Motor neuron (in vitro differentiated cells): ENCODE measurements around the gene DDAH1. TPM values are rescaled to one million over a fixed set of nuclear protein-coding genes. Genes with fewer than 3 reads are reported as not detected.

ENCODE experiments used
- ATAC-seq, 8 experiments: fragments of 200-7000 bp; cut with Tn5 transposase; replicated peaks in 6 of 8; 2 replicates each; pipeline ENCODE4 v1.8.0; 2021; ENCODE audit warnings: mild to moderate bottlenecking in 8 of 8, moderate library complexity in 8 of 8
- H3K27ac ChIP-seq, 2 donors: fragments of 250-450 bp; sonication (Bioruptor Pico); 2 replicates each; pipeline ENCODE4 v1.9.0; 2021; ENCODE audit warnings: antibody characterized with exemption in 2 of 2, mild to moderate bottlenecking in 2 of 2, moderate library complexity in 1 of 2
- H3K4me1 ChIP-seq, 2 donors: fragments of 250-450 bp; sonication (Bioruptor Pico); replicated peaks in 1 of 2; 2 replicates each; pipeline ENCODE4 v1.6.1; 2021; ENCODE audit warnings: antibody characterized with exemption in 2 of 2, mild to moderate bottlenecking in 2 of 2, moderate library complexity in 1 of 2
- H3K4me3 ChIP-seq, 5 donors: fragments of 250-450 bp; sonication (Bioruptor Pico); 2 replicates each; pipeline ENCODE4 v1.9.0; 2021; ENCODE audit warnings: antibody characterized with exemption in 5 of 5, mild to moderate bottlenecking in 5 of 5, moderate library complexity in 4 of 5
- WGBS, 10 experiments: fragments of 450-650 bp; shearing (Covaris generic); methylation state at CpG; one replicate each; pipeline ENCODE4 v1.0.0; 2022; 5-methylcytosine and 5-hydroxymethylcytosine counted together
- in situ Hi-C, 9 experiments: fragments of 400-800 bp; cut with MboI; loops; one replicate each; pipeline ENCODE4 v1.15.0; 2021; ENCODE audit warnings: low sequenced_read_pairs in 9 of 9, low pct_unique_long_range_greater_than_20kb in 2 of 9; ENCODE audit not compliant: unreplicated experiment in 9 of 9
- total RNA-seq, 8 experiments: library from RNA; unstranded; fragments of 300-600 nt; gene quantifications; 2 replicates each; pipeline versions ENCODE4 v1.2.3 to v1.2.4, GENCODE V29; 2022

DDAH1 gene
- total RNA-seq, 8 experiments from 2014 or later: 4.4 to 75.0 (median 20.0) TPM

DNA sequence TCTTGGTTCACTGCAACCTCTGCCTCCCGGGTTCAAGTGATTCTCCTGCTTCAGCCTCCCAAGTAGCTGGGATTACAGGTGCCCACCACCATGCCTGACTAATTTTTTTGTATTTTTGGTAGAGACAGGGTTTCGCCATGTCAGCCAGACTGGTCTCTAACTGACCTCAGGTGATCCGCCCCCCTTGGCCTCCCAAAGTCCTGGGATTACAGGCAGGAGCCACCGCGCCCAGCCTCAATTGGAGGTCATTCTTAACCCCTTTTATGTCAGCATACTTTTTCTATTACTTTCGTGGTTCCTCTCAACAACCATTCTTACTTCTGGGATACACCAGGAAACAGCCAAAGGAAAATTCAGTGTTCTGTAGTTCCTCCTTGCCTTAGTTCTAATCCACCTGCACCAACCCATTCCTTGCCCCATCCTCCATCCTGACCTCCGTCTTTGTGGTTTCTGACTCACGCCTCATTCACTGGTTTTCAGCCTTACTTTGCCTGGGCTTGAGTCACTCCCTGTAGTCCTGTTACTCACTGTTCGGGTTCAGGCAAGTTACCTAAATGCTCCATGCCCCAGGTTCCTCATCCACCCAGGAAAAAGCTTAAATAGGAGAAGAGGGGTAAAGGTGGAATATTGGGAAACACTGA lies 175.6 kb downstream of the DDAH1 start:
- 0 to 96% (median 79%) methylated on average over 2 to 9 of the region's 9 CpGs; no CpG with 5 or more reads in 1 of the 10 experiments for WGBS, 10 experiments
- in situ Hi-C loops: no loop called here
- Histone ChIP-seq H3K4me1 (no peaks in the 10 kb centered on the region), H3K27ac (no peak overlapping the region), H3K4me3 (no peak overlapping the region)
- ATAC-seq: peak in 2 of 8 experiments; percentile 98 to 99

DNA sequence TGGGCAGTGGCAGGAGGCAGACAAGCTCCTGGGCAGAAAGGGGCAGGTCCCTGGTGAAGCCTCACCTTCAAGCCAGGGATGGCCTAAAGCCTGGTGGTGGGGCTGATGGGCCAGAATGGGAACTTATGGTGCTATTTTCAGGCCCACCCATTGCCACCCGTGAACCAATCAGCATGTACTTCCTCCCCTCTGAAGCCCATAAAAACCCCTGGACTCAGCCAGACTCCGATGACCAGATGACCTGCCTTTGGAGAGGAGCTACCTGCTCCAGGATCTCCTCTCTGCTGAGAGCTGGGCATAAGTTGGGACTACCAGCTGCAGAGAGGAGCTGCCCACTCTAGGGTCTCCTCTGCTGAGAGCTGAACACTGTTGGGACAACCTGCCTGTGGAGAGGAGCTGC lies 180.8 kb downstream of the DDAH1 start:
- Histone ChIP-seq H3K27ac (no peak overlapping the region), H3K4me1 (no peaks in the 10 kb centered on the region), H3K4me3 (no peak overlapping the region)
- 66 to 100% (median 75%) methylated on average over 1 to 2 of the region's 2 CpGs; no CpG with 5 or more reads in 7 of the 10 experiments for WGBS, 10 experiments
- ATAC-seq: no peak
- in situ Hi-C loops: no loop called here

DNA sequence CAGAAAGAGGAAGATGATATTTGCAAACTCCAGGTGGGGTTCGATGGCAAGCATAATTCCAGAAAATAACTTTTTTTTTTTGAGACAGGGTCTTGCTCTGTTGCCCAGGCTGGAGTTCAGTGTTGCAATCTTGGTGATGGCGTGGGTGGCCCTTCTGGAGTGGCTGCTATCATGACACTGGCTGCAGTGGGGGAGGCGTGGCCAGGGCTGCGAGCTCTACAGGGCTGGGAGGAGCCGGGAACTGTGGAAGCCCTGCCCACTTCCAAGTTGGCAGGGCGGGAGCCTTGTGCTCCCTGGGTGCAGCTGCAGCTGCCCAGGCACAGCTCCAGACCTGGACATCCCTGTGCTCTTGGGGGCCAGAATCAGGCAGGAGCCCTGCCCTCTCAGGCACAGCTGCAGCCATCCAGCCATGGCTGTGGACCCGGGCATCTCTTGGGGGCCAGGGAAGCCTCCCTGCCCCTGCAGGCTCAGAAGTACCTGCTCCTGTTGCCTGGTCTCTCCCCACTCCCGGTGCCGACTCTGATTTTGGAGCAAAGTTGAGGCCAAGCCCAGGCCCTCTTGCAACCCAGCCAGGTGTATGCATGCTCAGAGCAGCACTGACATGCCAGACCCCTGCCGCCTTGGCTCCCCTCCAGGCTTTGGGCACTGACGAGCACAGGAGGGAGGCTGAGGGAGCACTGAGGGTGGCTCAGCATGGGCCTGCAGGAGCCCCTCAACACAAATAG lies 181.3 kb downstream of the DDAH1 start:
- ATAC-seq: peak; percentile 3 to 78 (median 41)
- Histone ChIP-seq H3K27ac (no peak overlapping the region), H3K4me3 (no peak overlapping the region), H3K4me1 (no peaks in the 10 kb centered on the region)
- 59 to 100% (median 80%) methylated on average over 1 to 8 of the region's 11 CpGs; no CpG with 5 or more reads in 3 of the 10 experiments for WGBS, 10 experiments
- in situ Hi-C loops: no loop called here

DNA sequence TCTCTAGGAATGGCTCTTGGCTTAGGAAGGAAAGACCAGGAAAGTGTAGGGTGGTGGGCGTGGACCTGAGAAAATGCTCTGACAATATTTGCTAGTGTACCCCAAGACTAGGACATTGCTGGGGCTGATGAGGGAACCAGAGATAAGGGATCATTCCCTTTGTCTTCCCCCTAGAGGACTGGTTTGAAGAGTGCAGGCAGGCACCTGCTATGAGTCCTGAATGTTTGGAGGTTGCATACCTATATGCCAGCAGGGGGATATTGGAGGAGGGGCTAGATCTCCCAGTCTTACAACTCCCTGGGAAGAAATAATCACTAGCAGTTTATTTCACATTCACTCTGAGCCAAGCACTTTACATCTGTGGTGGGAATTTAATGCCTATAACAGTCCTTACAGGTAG lies 182.5 kb downstream of the DDAH1 start:
- in situ Hi-C loops: no loop called here
- no peaks in the 10 kb centered on the region for H3K4me1 ChIP-seq
- H3K4me3 ChIP-seq: no peak overlapping the region
- no peak for ATAC-seq
- no peak overlapping the region for H3K27ac ChIP-seq
- WGBS, 10 experiments: 50 to 83% (median 63%) methylated on average over 1 of the region's 1 CpG; no CpG with 5 or more reads in 4 of the 10 experiments

DNA sequence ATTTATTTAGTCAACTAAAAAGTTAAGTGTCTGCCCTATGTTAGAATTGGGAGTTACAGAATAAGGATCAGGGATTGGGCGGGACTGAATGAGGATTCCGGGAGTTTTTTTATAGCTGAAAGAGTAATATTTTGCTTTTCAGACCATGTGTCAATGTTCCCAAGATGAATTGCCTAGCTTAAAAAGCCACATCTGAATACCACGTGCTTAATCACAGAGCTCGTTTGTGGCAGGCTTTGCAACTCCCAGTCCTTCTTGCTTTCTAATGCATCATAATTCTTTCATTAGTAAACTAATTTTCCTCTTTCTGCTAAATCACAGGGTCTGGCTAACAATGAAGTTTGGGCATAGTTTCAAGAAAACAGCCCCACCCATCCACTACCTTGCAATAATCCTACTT lies 184.3 kb downstream of the DDAH1 start:
- Histone ChIP-seq H3K4me1 (peaks cover 3 to 5% of the 10 kb centered on the region in 2 donors), H3K27ac (no peak overlapping the region), H3K4me3 (no peak overlapping the region)
- peak in 1 of 8 experiments; percentile 1 for ATAC-seq
- in situ Hi-C loops: no loop called here
- WGBS, 10 experiments: 10 to 100% (median 79%) methylated on average over 1 to 4 of the region's 4 CpGs; no CpG with 5 or more reads in 1 of the 10 experiments

DNA sequence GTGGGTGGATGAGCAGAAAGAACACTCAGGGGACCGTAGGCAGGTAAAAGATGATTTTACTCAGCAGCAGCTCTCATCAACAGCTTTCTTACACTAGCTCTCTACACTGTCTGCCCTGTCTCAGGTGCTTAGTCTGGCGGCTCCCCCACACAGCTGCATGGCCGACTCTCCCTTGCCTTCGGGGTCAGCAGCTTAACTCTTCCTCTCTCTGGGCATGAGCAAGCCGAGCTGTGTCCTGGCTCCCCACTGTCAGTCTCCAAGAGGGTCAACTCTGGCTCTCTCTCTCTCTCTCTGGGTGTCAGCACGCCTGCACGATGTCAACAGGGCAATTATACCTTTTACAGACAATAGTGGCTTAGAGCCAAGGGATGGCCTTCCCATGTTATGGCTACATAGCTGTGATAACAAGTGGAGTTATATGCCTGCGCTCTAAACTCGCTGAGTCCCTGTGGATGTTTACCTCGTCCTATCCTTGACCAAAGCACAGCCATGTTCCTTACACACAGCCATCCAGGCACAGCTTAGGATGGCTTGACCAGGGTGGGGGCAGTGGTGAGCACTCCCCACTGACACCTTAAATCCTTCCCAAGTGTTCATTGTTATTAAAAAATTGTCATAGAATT lies 185.4 kb downstream of the DDAH1 start:
- H3K4me1 ChIP-seq: peaks cover 12 to 14% of the 10 kb centered on the region in 2 donors
- H3K27ac ChIP-seq: peak overlapping the region in 1 of 2 donors; percentile 78
- ATAC-seq: no peak
- in situ Hi-C loops: no loop called here
- H3K4me3 ChIP-seq: no peak overlapping the region
- WGBS, 10 experiments: 72 to 100% (median 89%) methylated on average over 1 to 5 of the region's 10 CpGs; no CpG with 5 or more reads in 2 of the 10 experiments

DNA sequence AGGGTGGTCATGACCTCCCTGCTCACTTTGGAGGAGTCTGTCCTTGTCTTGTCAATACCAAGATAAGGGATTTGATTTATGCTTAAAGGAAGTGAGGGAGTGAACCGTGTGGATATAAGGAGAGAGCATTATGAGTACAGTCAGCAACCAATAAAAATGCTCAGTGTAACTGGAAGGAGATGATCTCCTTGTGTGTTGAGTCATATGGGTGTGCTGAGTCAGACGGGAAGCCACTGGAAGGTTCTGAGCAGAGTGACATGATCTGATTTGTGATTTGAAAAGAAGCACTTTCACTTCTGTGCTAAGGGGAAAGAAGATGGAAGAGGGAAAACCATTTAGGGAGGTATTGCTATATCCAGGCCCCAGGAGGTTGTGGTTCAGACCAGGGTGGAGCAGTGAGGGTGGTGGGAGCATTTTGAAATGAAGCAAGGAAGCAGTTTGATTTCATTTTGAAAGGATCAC lies 186.1 kb downstream of the DDAH1 start:
- in situ Hi-C loops: no loop called here
- WGBS, 10 experiments: 0 to 76% (median 46%) methylated on average over 1 to 2 of the region's 2 CpGs; no CpG with 5 or more reads in 2 of the 10 experiments
- Histone ChIP-seq H3K4me3 (peak overlapping the region in 1 of 5 donors; percentile 5), H3K27ac (peak overlapping the region in 1 of 2 donors; percentile 78), H3K4me1 (peaks cover 14 to 18% of the 10 kb centered on the region in 2 donors)
- ATAC-seq: peak in 7 of 8 experiments; percentile 16 to 48 (median 26)

DNA sequence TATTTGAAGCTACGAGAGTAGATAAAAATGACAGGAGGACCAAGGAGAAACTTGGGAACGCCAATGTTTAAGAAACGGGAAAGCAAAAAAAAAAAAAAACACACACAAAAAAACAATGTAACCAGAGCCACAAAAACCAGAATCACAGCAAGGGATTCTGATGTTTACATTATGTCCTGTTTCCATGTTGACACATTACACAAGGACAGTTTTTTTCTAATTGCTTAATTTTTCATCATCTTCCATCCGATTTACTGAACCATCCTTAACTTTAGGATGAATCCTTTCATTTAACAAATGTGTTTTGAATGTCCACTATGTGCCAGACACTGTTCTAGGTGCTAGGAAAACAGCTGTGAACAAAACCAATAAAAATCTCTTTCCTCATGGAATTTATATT lies 187.2 kb downstream of the DDAH1 start:
- ATAC-seq: no peak
- Histone ChIP-seq H3K4me1 (peaks cover 14 to 18% of the 10 kb centered on the region in 2 donors), H3K4me3 (no peak overlapping the region), H3K27ac (no peak overlapping the region)
- WGBS, 10 experiments: 65 to 100% (median 91%) methylated on average over 3 to 4 of the region's 4 CpGs
- in situ Hi-C loops: no loop called here

DNA sequence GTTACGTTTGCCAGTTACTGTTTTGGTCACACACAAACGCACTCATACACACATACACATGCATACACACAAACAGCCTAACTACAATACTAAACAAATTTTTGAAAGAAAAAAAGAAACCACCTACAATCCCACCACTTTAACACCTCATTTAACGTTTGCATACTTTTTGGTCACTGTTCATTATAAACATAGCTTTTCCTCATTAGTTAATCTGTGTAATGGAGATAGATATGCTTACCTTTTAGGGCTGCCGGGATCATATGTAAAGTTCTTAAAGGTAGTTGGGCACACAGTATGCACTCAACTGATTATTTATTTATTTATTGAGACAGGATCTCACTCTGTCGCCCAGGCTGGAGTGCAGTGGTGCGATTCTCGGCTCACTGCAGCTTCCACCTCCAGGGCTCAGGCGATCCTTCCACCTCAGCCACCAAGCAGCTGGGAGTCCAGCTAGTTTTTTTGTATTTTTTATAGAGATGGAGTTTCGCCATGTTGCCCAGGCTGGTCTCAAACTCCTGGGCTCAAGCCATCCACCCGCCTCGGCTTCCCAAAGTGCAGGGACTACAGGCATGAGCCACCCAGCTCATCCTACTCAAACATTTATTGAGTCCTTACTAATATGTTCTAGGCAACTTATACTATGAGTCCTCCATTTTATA lies 187.8 kb downstream of the DDAH1 start:
- Histone ChIP-seq H3K4me1 (peaks cover 14 to 18% of the 10 kb centered on the region in 2 donors), H3K27ac (peak overlapping the region; percentile 12 to 47), H3K4me3 (peak overlapping the region; percentile 64 to 74 (median 71))
- WGBS, 10 experiments: 7 to 92% (median 66%) methylated on average over 3 to 11 of the region's 11 CpGs
- no peak for ATAC-seq
- in situ Hi-C loops: no loop called here

DNA sequence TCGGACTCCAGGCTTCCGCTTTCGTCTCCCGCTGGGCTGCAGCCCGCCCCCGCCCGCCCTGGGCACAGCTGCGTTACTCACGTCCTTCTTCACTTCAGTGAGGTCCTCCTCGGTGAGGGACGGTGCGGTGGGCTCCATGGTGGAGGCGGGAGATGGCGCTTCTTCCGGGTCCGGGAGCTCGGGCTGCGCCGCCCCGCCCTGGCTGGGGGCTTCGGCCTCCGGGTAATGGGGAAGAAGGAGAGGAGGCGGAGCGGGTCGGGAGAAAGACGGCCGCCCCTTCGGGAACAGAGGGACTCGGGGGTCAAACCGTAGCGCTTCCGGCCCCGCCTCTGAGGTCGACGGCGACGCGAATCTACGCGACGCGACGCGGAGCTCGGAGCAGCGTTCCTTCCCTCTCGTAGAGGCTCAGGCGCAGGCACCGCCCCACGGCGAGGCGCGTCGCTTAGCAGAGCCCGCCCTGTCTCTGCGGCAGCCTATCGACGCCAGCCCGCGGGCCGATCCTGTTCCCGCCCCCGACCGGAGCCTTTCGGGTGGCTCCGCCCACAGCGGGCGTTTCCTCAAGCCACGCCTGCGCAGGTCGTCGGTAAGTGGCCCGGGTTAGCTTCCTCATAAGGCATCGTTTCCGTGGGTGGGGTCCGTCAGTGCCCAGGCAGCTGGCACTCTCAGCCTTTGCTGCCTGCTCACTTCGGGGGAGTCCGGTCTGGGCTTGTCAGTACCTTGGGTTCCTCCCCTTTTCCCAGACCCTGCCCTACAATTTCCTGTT lies 188.6 kb downstream of the DDAH1 start, which contains the start of gene BCL10:
BCL10 (minus strand) TSS at position 418 of the 763 bp plus-strand sequence; CDS start at position 138, 280 bp downstream.
- peak; percentile 77 to 97 (median 96) for ATAC-seq
- Histone ChIP-seq H3K4me1 (peaks cover 14 to 18% of the 10 kb centered on the region in 2 donors), H3K27ac (peak within 1 kb of the TSS; percentile 75 to 87), H3K4me3 (peak within 1 kb of the TSS; percentile 64 to 74 (median 71))
- in situ Hi-C loops: no loop called here
- WGBS, 10 experiments: 0 to 20% (median 0%) methylated on average over 1 to 35 of the region's 78 CpGs; no CpG with 5 or more reads in 4 of the 10 experiments

DNA sequence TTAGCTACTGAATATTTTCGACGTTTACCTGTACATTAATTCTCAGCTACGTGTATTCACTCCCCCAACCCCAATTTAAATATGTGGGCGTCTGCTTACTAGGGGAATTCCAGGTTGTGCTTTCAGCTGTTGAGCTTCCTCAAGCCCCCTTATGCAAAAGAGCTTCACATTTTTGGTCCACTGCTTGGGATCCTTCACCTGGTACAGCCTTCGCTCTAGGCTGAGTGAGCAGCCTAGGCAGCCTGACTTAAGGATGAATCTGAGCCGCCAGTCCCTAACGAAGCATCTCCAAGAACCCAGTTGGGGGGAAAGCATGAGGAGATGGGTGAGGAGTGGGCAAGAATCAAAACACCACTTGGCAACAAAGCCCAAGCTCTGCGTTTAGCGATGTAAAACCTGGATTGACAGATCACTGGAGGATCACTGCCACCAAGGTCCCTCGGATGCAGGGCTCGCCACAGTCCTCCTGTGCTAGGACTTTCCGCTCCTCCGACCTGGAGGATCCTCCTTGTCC lies 189.2 kb downstream of the DDAH1 start:
- no peak for ATAC-seq
- H3K4me1 ChIP-seq: peaks cover 14 to 18% of the 10 kb centered on the region in 2 donors
- peak overlapping the region; percentile 75 to 87 for H3K27ac ChIP-seq
- in situ Hi-C loops: no loop called here
- WGBS, 10 experiments: 0 to 7% (median 0%) methylated on average over 3 to 13 of the region's 13 CpGs; no CpG with 5 or more reads in 2 of the 10 experiments
- H3K4me3 ChIP-seq: peak overlapping the region; percentile 64 to 74 (median 71)
